DND-41 (cell line): ENCODE data around the gene PSMG3.

Experiments
- EZH2 ChIP-seq: IDR thresholded peaks from 3 replicates; pipeline ENCODE4 v1.6.1; 2012; ENCODE audit warnings: borderline replicate concordance, low read depth, mild to moderate bottlenecking, moderate library complexity, low read length, inconsistent platforms; ENCODE audit not compliant: severe bottlenecking
- TF ChIP-seq, protein P1 (sequence below): IDR thresholded peaks from 2 replicates; pipeline ENCODE4 v1.5.1; 2012; ENCODE audit warnings: borderline replicate concordance, low read length, moderate library complexity, mild to moderate bottlenecking; ENCODE audit not compliant: poor library complexity, severe bottlenecking; ENCODE audit errors: extremely low read depth

DNA sequence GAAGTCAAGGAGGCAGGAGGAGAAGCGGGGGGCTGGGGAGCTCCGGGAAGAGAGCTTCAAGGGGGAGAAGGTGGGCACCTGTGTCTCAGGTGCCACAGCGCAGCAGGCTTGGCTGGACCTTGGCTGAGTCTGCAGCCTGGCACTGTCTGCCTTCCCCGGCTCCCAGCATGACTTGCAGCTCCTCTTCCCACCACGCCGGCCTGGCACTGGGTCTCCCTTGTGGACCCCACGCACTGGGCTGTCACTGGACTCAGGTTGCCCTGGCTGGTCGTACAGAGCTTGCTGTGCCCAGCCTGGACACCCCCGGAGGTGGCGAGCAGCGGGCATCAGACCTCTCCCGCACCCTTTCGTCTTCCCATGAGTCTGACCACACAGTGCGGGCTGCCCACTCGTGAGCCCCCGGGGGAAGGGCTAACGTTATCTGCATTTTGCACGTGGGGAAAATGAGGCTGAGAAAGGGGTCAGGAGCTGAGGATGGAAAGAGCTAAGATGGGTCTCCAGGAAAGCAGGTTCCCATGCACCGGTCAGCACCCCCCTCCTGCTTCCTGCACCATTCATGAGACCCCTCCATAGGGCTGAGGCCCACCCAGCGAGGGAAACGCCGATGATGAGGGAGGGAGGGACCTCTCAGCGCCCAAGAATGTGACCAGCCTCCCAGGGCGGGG lies 40.3 kb upstream of the PSMG3 start:
- TF ChIP-seq, protein P1, sequence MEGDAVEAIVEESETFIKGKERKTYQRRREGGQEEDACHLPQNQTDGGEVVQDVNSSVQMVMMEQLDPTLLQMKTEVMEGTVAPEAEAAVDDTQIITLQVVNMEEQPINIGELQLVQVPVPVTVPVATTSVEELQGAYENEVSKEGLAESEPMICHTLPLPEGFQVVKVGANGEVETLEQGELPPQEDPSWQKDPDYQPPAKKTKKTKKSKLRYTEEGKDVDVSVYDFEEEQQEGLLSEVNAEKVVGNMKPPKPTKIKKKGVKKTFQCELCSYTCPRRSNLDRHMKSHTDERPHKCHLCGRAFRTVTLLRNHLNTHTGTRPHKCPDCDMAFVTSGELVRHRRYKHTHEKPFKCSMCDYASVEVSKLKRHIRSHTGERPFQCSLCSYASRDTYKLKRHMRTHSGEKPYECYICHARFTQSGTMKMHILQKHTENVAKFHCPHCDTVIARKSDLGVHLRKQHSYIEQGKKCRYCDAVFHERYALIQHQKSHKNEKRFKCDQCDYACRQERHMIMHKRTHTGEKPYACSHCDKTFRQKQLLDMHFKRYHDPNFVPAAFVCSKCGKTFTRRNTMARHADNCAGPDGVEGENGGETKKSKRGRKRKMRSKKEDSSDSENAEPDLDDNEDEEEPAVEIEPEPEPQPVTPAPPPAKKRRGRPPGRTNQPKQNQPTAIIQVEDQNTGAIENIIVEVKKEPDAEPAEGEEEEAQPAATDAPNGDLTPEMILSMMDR = no peak
- TF ChIP-seq EZH2 = no peak
